ENCODE results near the gene FGF18.

FGF18 gene

DNA sequence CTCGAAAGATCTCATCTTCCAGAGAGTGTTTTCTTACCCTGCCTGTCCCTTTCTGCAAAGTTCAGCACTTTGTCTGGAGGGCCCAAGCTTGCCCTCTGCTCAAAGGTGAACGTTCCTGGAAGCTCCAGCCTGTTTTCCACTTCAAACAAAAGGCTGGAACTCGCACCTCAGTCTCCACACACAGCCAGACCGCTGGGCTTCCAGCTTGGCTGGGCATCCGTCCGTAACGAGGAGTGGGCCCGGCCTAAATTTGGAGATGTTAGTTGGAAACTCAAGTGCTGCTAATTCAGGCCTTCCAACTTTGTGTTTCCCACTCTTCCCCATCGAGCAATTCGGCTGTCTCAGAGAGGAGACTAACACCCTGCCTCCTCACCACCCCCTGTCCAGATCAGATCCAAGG lies 35.1 kb downstream of the FGF18 start:
- Histone ChIP-seq H3K27me3 (ENCODE audit: control insufficient read depth, insufficient read depth, low read length, poor library complexity, severe bottlenecking) (peaks cover 10% of the 10 kb centered on the region), H3K9me3 (ENCODE audit: control insufficient read depth, low read length) (no peaks in the 10 kb centered on the region), H3K4me1 (ENCODE audit: control insufficient read depth, insufficient read depth, low read length) (peaks cover 6% of the 10 kb centered on the region), H3K36me3 (ENCODE audit: control insufficient read depth, insufficient read depth, low read length) (no peaks in the 10 kb centered on the region), H3K4me3 (ENCODE audit: insufficient read depth, low read depth, low read length) (no peak overlapping the region), H3K27ac (ENCODE audit: insufficient read depth, low read depth, low read length, poor library complexity, severe bottlenecking) (no peak overlapping the region)
- WGBS, 2 experiments: 89 to 90% methylated on average over 10 of the region's 10 CpGs

DNA sequence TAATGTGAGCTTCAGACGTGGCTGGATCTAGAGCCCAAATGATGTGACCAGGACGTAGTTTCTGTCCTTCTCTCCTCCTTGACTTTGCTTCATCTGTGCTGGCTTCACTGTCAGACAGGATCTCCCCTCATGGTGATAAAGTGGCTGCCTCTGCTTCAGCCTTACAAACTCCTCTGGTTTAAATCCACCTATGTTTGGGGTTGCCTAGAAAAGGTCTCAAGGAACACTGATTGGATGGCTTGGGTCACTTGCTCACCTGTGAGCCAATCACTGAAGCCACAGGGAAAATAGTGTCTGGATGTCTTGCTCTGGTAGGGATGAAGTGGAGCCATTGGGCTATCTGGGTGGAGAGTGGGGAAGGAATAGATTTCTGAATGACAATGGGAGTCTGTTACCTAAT lies 36.1 kb downstream of the FGF18 start:
- WGBS, 2 experiments: 86% methylated on average over 2 of the region's 2 CpGs
- H3K27me3 ChIP-seq (ENCODE audit: control insufficient read depth, insufficient read depth, low read length, poor library complexity, severe bottlenecking): peaks cover under 1% of the 10 kb centered on the region

DNA sequence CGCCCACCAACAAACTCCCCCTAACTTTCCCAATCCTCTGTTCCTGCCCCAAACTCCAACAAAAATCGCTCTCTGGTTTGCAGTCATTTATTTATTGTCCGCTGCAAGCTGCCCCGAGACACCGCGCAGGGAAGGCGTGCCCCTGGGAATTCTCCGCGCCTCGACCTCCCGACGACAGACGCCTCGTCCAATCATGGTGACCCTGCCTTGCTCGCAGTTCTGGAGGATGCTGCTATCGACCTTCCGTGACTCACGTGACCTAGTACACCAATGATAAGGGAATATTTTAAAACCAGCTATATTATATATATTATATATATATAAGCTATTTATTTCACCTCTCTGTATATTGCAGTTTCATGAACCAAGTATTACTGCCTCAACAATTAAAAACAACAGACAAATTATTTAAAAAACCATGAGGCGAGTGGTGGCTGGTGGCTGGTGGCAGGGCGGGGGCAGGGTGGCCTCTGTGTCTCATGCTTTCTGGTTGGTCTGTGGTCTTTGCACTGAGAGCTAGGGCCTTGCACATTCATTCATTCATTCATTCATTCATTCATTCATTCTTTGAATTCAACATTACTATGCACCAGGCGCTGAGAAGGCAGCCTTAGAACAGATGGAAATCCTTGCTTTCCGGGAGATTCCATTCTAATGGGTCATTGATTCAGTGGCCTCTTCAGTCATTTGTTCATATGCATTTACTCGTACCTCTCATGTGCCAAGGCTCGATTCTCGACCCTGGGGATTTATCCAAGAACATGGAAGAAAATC lies 37.9 kb downstream of the FGF18 start:
- Histone ChIP-seq H3K36me3 (ENCODE audit: control insufficient read depth, insufficient read depth, low read length) (no peaks in the 10 kb centered on the region), H3K27me3 (ENCODE audit: control insufficient read depth, insufficient read depth, low read length, poor library complexity, severe bottlenecking) (no peaks in the 10 kb centered on the region), H3K4me3 (ENCODE audit: insufficient read depth, low read depth, low read length) (no peak overlapping the region), H3K4me1 (ENCODE audit: control insufficient read depth, insufficient read depth, low read length) (no peaks in the 10 kb centered on the region), H3K9me3 (ENCODE audit: control insufficient read depth, low read length) (no peaks in the 10 kb centered on the region), H3K27ac (ENCODE audit: insufficient read depth, low read depth, low read length, poor library complexity, severe bottlenecking) (no peak overlapping the region)
- WGBS, 2 experiments: 94 to 96% methylated on average over 22 of the region's 25 CpGs

More for the DNA sequence above, 36.1 kb downstream of the FGF18 start:
- no peak overlapping the region for H3K4me3 ChIP-seq (ENCODE audit: insufficient read depth, low read depth, low read length)
- no peak overlapping the region for H3K27ac ChIP-seq (ENCODE audit: insufficient read depth, low read depth, low read length, poor library complexity, severe bottlenecking)
- no peaks in the 10 kb centered on the region for H3K9me3 ChIP-seq (ENCODE audit: control insufficient read depth, low read length)
- no peaks in the 10 kb centered on the region for H3K36me3 ChIP-seq (ENCODE audit: control insufficient read depth, insufficient read depth, low read length)
- H3K4me1 ChIP-seq (ENCODE audit: control insufficient read depth, insufficient read depth, low read length): no peaks in the 10 kb centered on the region

DNA sequence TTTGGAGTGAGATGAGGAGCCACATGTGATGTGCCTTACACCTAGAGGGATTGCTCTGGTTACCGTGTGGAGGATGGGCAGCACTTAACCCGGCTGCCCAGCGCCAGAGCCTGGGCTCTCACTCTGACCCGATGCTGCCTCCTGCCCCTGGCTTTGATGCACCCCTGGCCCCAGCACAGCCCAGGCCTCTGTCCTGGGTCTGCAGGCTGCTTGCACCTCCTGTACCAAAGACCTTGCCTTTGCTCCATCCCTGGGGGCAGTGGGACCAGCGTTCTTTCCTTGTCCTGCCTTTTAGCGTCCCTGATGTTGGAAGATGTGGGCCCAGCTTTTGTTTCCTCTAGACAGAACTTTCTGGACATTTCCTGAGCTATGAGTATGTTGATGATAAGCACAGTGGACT lies 40.4 kb downstream of the FGF18 start:
- Histone ChIP-seq H3K4me3 (ENCODE audit: insufficient read depth, low read depth, low read length) (no peak overlapping the region), H3K36me3 (ENCODE audit: control insufficient read depth, insufficient read depth, low read length) (no peaks in the 10 kb centered on the region), H3K9me3 (ENCODE audit: control insufficient read depth, low read length) (no peaks in the 10 kb centered on the region), H3K27ac (ENCODE audit: insufficient read depth, low read depth, low read length, poor library complexity, severe bottlenecking) (no peak overlapping the region), H3K27me3 (ENCODE audit: control insufficient read depth, insufficient read depth, low read length, poor library complexity, severe bottlenecking) (no peaks in the 10 kb centered on the region), H3K4me1 (ENCODE audit: control insufficient read depth, insufficient read depth, low read length) (peaks cover 3% of the 10 kb centered on the region)
- WGBS, 2 experiments: 88 to 90% methylated on average over 6 of the region's 6 CpGs

DNA sequence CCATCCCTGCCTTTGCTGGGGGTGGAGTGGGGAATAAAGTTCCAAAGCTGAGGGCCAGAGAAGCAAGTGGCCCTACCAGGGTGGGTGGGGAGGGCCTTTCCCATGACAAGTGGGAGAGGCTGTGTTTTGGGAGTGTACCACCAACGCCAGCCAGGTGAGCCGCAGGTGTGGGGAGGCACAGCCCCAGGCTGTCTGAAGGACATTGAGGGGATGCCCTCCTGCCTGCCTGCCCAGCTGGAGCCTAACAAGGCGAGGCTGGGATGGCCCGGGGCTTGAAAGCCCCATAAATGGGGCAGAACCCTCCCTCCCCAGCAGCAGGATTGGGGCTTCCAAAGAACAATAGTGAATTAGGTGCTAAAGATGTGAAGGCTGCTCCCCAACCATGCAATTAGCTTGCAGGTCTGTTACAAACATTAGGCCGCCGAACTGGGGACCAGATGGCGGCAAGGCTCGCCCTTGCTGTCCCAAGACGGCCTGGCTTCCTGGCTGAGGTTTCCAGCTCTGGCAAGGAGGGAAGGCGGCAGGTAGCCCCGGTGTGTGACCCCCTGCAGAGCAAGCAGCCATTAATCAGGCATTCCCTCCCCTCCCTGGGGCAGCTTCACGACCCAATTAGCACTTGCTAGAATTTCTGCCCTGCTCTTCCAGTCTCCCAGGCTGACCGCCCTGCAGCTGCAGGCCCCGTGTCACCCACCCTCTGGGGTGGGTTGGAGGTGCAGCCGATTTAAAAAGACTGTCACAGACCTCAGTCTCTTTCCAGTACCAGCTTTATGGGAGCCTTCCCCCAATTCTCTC lies 42.9 kb downstream of the FGF18 start:
- Histone ChIP-seq H3K27me3 (ENCODE audit: control insufficient read depth, insufficient read depth, low read length, poor library complexity, severe bottlenecking) (no peaks in the 10 kb centered on the region), H3K9me3 (ENCODE audit: control insufficient read depth, low read length) (no peaks in the 10 kb centered on the region), H3K4me3 (ENCODE audit: insufficient read depth, low read depth, low read length) (no peak overlapping the region), H3K36me3 (ENCODE audit: control insufficient read depth, insufficient read depth, low read length) (no peaks in the 10 kb centered on the region), H3K4me1 (ENCODE audit: control insufficient read depth, insufficient read depth, low read length) (peaks cover 3% of the 10 kb centered on the region), H3K27ac (ENCODE audit: insufficient read depth, low read depth, low read length, poor library complexity, severe bottlenecking) (no peak overlapping the region)
- 54 to 56% methylated on average over 15 of the region's 15 CpGs for WGBS, 2 experiments

DNA sequence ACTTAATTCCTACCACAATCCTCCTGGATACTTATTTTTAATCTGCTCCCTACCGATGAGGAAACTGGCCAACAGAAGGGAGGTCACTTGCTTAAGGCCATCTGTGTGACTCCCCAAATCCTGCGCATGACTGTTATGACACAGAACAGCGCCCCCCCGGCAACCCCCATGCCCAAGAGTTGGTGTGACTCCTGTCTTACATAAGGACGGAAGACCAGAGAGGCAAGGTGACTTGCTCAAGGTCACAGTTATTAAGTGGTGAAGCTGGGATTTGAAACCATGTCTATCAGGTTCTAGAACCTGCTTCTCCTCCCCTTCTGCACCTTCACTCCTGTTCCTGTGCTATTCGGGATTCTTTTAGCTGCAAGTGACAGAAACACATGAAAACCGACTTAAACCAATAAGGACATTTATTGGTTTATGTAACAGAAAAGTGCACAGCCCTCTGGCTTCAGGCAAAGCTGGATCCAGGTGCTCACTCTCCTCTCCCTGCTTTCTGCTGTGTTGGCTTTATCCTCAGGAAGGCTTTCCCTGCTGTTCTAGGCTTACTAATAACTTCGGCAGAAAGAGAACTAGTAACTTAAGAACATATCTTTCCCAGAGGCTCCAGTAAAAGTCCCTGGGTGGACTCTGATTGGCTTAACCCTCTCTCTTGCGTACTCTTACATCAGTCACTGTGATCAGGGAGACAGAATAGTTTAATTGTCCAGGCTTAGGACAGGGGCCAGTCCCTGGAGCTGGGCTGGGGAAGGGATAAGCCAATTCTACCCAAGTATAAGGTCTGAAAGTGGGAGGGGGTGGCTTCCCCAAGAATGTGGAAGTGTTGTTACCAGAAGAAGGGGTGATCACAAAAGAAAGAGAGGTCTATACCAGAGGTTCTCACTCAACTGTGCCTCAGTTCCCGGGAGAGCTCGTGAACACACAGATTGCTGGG lies 43.7 kb downstream of the FGF18 start:
- Histone ChIP-seq H3K27me3 (ENCODE audit: control insufficient read depth, insufficient read depth, low read length, poor library complexity, severe bottlenecking) (no peaks in the 10 kb centered on the region), H3K4me1 (ENCODE audit: control insufficient read depth, insufficient read depth, low read length) (peaks cover 3% of the 10 kb centered on the region), H3K9me3 (ENCODE audit: control insufficient read depth, low read length) (no peaks in the 10 kb centered on the region), H3K27ac (ENCODE audit: insufficient read depth, low read depth, low read length, poor library complexity, severe bottlenecking) (no peak overlapping the region), H3K36me3 (ENCODE audit: control insufficient read depth, insufficient read depth, low read length) (no peaks in the 10 kb centered on the region), H3K4me3 (ENCODE audit: insufficient read depth, low read depth, low read length) (no peak overlapping the region)
- WGBS, 2 experiments: 94 to 95% methylated on average over 11 of the region's 11 CpGs

DNA sequence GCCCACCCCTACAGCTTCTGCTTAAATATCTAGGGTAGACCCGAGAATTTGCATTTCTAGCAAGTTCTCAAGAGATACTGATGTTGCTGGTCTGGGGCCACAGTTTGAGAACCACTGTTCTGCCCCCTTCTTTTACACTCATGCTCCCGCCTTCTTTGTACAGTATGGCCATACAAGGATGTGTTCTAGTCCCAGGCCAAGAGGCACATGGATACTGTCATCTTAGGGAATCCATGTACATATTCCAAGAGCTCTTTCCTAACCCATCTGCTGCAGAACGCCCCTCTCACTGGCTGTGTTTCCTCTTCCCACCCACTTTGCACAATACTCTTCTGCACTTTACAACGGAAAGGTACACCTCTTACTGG lies 44.4 kb downstream of the FGF18 start:
- H3K4me3 ChIP-seq (ENCODE audit: insufficient read depth, low read depth, low read length): no peak overlapping the region
- 89 to 94% methylated on average over 4 of the region's 4 CpGs for WGBS, 2 experiments
- H3K27me3 ChIP-seq (ENCODE audit: control insufficient read depth, insufficient read depth, low read length, poor library complexity, severe bottlenecking): no peaks in the 10 kb centered on the region
- H3K9me3 ChIP-seq (ENCODE audit: control insufficient read depth, low read length): no peaks in the 10 kb centered on the region
- peaks cover 3% of the 10 kb centered on the region for H3K4me1 ChIP-seq (ENCODE audit: control insufficient read depth, insufficient read depth, low read length)
- H3K27ac ChIP-seq (ENCODE audit: insufficient read depth, low read depth, low read length, poor library complexity, severe bottlenecking): no peak overlapping the region
- no peaks in the 10 kb centered on the region for H3K36me3 ChIP-seq (ENCODE audit: control insufficient read depth, insufficient read depth, low read length)

DNA sequence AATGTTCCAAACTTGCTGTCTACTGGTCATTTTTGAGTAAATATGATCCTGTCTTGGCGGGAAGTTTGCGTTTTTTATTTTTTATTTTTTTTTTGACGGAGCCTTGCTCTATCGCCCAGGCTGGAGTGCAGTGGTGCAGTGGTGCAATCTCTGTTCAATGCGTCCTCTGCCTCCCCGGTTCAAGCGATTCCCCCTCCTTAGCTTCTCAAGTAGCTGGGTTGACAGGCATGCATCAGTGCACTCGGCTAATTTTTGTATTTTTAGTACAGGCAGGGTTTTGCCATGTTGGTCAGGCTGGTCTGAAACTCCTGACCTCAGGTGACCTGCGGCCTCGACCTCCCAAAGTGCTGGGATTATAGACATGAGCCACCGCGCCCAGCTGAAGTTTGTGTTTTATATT lies 45.4 kb downstream of the FGF18 start:
- WGBS, 2 experiments: 95 to 96% methylated on average over 12 of the region's 12 CpGs
- no peak overlapping the region for H3K27ac ChIP-seq (ENCODE audit: insufficient read depth, low read depth, low read length, poor library complexity, severe bottlenecking)
- no peaks in the 10 kb centered on the region for H3K9me3 ChIP-seq (ENCODE audit: control insufficient read depth, low read length)
- H3K36me3 ChIP-seq (ENCODE audit: control insufficient read depth, insufficient read depth, low read length): no peaks in the 10 kb centered on the region
- H3K4me1 ChIP-seq (ENCODE audit: control insufficient read depth, insufficient read depth, low read length): peaks cover 7% of the 10 kb centered on the region
- H3K4me3 ChIP-seq (ENCODE audit: insufficient read depth, low read depth, low read length): no peak overlapping the region
- H3K27me3 ChIP-seq (ENCODE audit: control insufficient read depth, insufficient read depth, low read length, poor library complexity, severe bottlenecking): no peaks in the 10 kb centered on the region

DNA sequence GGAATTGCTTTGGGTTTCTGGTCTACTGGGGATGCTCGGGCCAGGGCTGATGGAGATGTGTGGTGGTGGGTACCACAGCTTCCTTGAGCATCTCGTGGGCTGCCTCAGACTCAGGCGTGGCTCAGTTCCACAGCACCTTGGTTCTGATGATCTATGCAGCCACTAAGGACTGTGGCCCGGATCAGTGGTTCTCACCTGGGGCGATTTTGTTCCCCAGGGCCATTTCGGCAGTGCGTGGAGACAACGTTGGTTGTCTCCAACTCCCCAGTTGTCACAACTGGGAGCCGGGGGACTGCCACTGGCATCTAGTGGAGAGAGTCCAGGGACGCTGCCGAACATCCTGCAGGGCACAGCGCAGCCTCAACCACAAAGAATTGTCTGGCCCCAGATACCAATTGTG lies 47.7 kb downstream of the FGF18 start:
- Histone ChIP-seq H3K27me3 (ENCODE audit: control insufficient read depth, insufficient read depth, low read length, poor library complexity, severe bottlenecking) (no peaks in the 10 kb centered on the region), H3K4me1 (ENCODE audit: control insufficient read depth, insufficient read depth, low read length) (peaks cover 7% of the 10 kb centered on the region)
- WGBS, 2 experiments: 95 to 96% methylated on average over 12 of the region's 12 CpGs

DNA sequence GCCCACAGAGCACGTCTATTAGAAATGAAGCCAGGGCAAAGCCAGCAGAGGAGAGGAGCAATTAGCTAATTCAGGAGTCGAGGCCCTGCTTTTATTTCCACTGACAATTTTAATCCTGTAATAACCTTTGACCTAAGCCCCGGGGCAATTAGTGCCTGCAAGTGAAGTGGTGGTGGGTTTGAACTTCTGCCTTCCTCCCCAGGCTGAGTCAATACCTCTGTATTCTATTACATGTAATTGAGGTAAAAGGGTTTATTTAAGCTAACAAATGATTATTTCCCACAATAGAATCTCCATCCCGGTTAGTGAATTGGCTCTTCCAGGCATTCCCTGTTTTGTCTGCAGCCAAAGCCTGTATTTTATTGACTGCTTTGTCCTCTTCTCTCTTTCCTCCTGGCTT lies 49.9 kb downstream of the FGF18 start:
- Histone ChIP-seq H3K27me3 (ENCODE audit: control insufficient read depth, insufficient read depth, low read length, poor library complexity, severe bottlenecking) (no peaks in the 10 kb centered on the region), H3K4me1 (ENCODE audit: control insufficient read depth, insufficient read depth, low read length) (peaks cover 5% of the 10 kb centered on the region), H3K36me3 (ENCODE audit: control insufficient read depth, insufficient read depth, low read length) (no peaks in the 10 kb centered on the region), H3K27ac (ENCODE audit: insufficient read depth, low read depth, low read length, poor library complexity, severe bottlenecking) (no peak overlapping the region), H3K4me3 (ENCODE audit: insufficient read depth, low read depth, low read length) (no peak overlapping the region), H3K9me3 (ENCODE audit: control insufficient read depth, low read length) (no peaks in the 10 kb centered on the region)
- WGBS, 2 experiments: 40 to 45% methylated on average over 3 to 4 of the region's 4 CpGs

More for the DNA sequence above, 47.7 kb downstream of the FGF18 start:
- H3K36me3 ChIP-seq (ENCODE audit: control insufficient read depth, insufficient read depth, low read length): no peaks in the 10 kb centered on the region
- H3K27ac ChIP-seq (ENCODE audit: insufficient read depth, low read depth, low read length, poor library complexity, severe bottlenecking): no peak overlapping the region
- H3K9me3 ChIP-seq (ENCODE audit: control insufficient read depth, low read length): no peaks in the 10 kb centered on the region
- no peak overlapping the region for H3K4me3 ChIP-seq (ENCODE audit: insufficient read depth, low read depth, low read length)

Data from ectodermal cell (in vitro differentiated cells).